ENCODE data around the gene TBC1D9. TPM values are rescaled to one million over a fixed set of nuclear protein-coding genes. Genes with fewer than 3 reads are reported as not detected.

TBC1D9 gene
- total and polyA plus RNA-seq, 2 of the 13 experiments (the other 11 are each of a cell fraction or from before 2014, with no cell fraction given), result 11.9 to 12.2 TPM

GRCh38 chr4:140645614-140646412 is 110.4 kb downstream of the TBC1D9 start (continued):
- no peak for TF ChIP-seq CHCHD3 (CRISPR knock-in tag; IDR thresholded peaks at IDR 0.05)
- no peak for TF ChIP-seq JUN (CRISPR knock-in tag; IDR thresholded peaks at IDR 0.05)
- TF ChIP-seq ZNF775 (CRISPR knock-in tag; IDR thresholded peaks at IDR 0.05; ENCODE audit: borderline replicate concordance), result no peak
- TF ChIP-seq, protein P1, sequence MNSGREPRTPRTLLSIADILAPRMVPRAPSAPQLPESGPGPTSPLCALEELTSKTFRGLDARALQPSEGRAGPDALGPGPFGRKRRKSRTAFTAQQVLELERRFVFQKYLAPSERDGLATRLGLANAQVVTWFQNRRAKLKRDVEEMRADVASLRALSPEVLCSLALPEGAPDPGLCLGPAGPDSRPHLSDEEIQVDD (CRISPR knock-in tag; IDR thresholded peaks at IDR 0.05; ENCODE audit: borderline replicate concordance), result no peak
- TF ChIP-seq ISX (CRISPR knock-in tag; conservative IDR thresholded peaks at IDR 0.05), result no peak
- no peak for TF ChIP-seq SNAI1 (CRISPR knock-in tag; IDR thresholded peaks at IDR 0.05; ENCODE audit: borderline replicate concordance)
- peak; percentile 83 for TF ChIP-seq ELF3 (CRISPR knock-in tag; IDR thresholded peaks at IDR 0.05)
- TF ChIP-seq BRCA1 (CRISPR knock-in tag; IDR thresholded peaks at IDR 0.05), result no peak
- TF ChIP-seq MYC (CRISPR knock-in tag; IDR thresholded peaks at IDR 0.05; ENCODE audit: borderline replicate concordance), result 0 out of 2 replicates have a peak, but pooled peaks have one; percentile 1
- TF ChIP-seq HES4 (CRISPR knock-in tag; IDR thresholded peaks at IDR 0.05; ENCODE audit: borderline replicate concordance), result no peak
- TF ChIP-seq ESRRA (CRISPR knock-in tag; IDR thresholded peaks at IDR 0.05; ENCODE audit: low read depth), result no peak
- TF ChIP-seq, protein P2, sequence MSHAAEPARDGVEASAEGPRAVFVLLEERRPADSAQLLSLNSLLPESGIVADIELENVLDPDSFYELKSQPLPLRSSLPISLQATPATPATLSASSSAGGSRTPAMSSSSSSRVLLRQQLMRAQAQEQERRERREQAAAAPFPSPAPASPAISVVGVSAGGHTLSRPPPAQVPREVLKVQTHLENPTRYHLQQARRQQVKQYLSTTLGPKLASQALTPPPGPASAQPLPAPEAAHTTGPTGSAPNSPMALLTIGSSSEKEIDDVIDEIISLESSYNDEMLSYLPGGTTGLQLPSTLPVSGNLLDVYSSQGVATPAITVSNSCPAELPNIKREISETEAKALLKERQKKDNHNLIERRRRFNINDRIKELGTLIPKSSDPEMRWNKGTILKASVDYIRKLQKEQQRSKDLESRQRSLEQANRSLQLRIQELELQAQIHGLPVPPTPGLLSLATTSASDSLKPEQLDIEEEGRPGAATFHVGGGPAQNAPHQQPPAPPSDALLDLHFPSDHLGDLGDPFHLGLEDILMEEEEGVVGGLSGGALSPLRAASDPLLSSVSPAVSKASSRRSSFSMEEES (CRISPR knock-in tag; IDR thresholded peaks at IDR 0.05), result peak; percentile 66; the same call in 1 of the 2 replicates
- peak; percentile 38; the same call in 1 of the 2 replicates for TF ChIP-seq CREM (IDR thresholded peaks at IDR 0.05)
- TF ChIP-seq CREM (CRISPR knock-in tag; IDR thresholded peaks at IDR 0.05), result no peak
- no peak for TF ChIP-seq ZNF674 (CRISPR knock-in tag; IDR thresholded peaks at IDR 0.05; ENCODE audit: low read depth)
- no peak for TF ChIP-seq ZNF282 (IDR thresholded peaks at IDR 0.05; ENCODE audit: partially characterized antibody)
- TF ChIP-seq BCL6 (CRISPR knock-in tag; IDR thresholded peaks at IDR 0.05), result peak; percentile 63
- peak; percentile 80 for TF ChIP-seq ZNF629 (CRISPR knock-in tag; conservative IDR thresholded peaks at IDR 0.05)
- peak; percentile 50; the same call in 1 of the 2 replicates for TF ChIP-seq NKX3-1 (CRISPR knock-in tag; IDR thresholded peaks at IDR 0.05)
- TF ChIP-seq ETV5 (CRISPR knock-in tag; IDR thresholded peaks at IDR 0.05; ENCODE audit: borderline replicate concordance), result peak; percentile 59; the same call in 1 of the 2 replicates
- TF ChIP-seq ZSCAN20 (CRISPR knock-in tag; IDR thresholded peaks at IDR 0.05; ENCODE audit: borderline replicate concordance), result peak; percentile 60; the same call in 1 of the 2 replicates
- TF ChIP-seq MIER2 (CRISPR knock-in tag; IDR thresholded peaks at IDR 0.05), result peak; percentile 23; the same call in 1 of the 2 replicates
- no peak for TF ChIP-seq SPEN (CRISPR knock-in tag; IDR thresholded peaks at IDR 0.05; ENCODE audit: low read depth)
- TF ChIP-seq, protein P3, sequence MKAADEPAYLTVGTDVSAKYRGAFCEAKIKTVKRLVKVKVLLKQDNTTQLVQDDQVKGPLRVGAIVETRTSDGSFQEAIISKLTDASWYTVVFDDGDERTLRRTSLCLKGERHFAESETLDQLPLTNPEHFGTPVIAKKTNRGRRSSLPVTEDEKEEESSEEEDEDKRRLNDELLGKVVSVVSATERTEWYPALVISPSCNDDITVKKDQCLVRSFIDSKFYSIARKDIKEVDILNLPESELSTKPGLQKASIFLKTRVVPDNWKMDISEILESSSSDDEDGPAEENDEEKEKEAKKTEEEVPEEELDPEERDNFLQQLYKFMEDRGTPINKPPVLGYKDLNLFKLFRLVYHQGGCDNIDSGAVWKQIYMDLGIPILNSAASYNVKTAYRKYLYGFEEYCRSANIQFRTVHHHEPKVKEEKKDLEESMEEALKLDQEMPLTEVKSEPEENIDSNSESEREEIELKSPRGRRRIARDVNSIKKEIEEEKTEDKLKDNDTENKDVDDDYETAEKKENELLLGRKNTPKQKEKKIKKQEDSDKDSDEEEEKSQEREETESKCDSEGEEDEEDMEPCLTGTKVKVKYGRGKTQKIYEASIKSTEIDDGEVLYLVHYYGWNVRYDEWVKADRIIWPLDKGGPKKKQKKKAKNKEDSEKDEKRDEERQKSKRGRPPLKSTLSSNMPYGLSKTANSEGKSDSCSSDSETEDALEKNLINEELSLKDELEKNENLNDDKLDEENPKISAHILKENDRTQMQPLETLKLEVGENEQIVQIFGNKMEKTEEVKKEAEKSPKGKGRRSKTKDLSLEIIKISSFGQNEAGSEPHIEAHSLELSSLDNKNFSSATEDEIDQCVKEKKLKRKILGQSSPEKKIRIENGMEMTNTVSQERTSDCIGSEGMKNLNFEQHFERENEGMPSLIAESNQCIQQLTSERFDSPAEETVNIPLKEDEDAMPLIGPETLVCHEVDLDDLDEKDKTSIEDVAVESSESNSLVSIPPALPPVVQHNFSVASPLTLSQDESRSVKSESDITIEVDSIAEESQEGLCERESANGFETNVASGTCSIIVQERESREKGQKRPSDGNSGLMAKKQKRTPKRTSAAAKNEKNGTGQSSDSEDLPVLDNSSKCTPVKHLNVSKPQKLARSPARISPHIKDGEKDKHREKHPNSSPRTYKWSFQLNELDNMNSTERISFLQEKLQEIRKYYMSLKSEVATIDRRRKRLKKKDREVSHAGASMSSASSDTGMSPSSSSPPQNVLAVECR (CRISPR knock-in tag; IDR thresholded peaks at IDR 0.05; ENCODE audit: borderline replicate concordance), result 0 out of 2 replicates have a peak, but pooled peaks have one; percentile 21

All from HepG2 (cell line).